WTC11 (cell line): ENCODE measurements around the gene TDRD10. TPM values are rescaled to one million over a fixed set of nuclear protein-coding genes. Genes with fewer than 3 reads are reported as not detected.

Experiments used
- ATAC-seq: fragments of 200-7000 bp; cut with Tn5 transposase; 2 replicates; pipeline ENCODE4 v1.10.0; 2021; ENCODE audit warnings: mild to moderate bottlenecking, moderate library complexity
- CTCF ChIA-PET: fragments of 300-600 bp; sonication (Branson Sonifier 250); formaldehyde crosslinking; loops from one replicate; lab custom pipeline; 2021; ENCODE audit warnings: antibody characterized with exemption; lab: Charles Lee
- POLR2A ChIA-PET: fragments of 350-600 bp; sonication (Branson Sonifier 250); formaldehyde crosslinking; loops from one replicate; lab custom pipeline; 2021; ENCODE audit warnings: antibody characterized with exemption; lab: Charles Lee
- DNase-seq: peaks from one replicate; pipeline ENCODE4 v3.0.0; 2021; ENCODE audit warnings: low spot score
- H3K27ac Mint-ChIP-seq: 2 replicates; pipeline ENCODE4 v1.8.0; 2021; ENCODE audit warnings: mixed read lengths
- H3K27me3 Mint-ChIP-seq: 2 replicates; pipeline ENCODE4 v1.8.0; 2021; ENCODE audit warnings: low read depth, mild to moderate bottlenecking, moderate library complexity, mixed read lengths
- H3K36me3 Mint-ChIP-seq: 2 replicates; pipeline ENCODE4 v1.8.0; 2021; ENCODE audit warnings: mixed read lengths
- H3K4me1 Mint-ChIP-seq: 2 replicates; pipeline ENCODE4 v1.8.0; 2022; ENCODE audit warnings: mixed read lengths
- H3K4me3 Mint-ChIP-seq: 2 replicates; pipeline ENCODE4 v1.8.0; 2021; ENCODE audit warnings: mild to moderate bottlenecking, moderate library complexity, mixed read lengths
- H3K9me3 Mint-ChIP-seq: 2 replicates; pipeline ENCODE4 v1.8.0; 2021; ENCODE audit warnings: mixed read lengths
- ATF2 ChIP-seq: sonication (generic); formaldehyde crosslinking; IDR thresholded peaks from 2 replicates; pipeline ENCODE4 v1.8.1; 2022; ENCODE audit warnings: low read depth, missing genetic modification reagents, borderline replicate concordance
- ATF3 ChIP-seq: sonication (generic); formaldehyde crosslinking; conservative IDR thresholded peaks from 2 replicates; pipeline ENCODE4 v1.8.1; 2022; ENCODE audit warnings: mild to moderate bottlenecking, missing genetic modification reagents
- CDX4 ChIP-seq: fragments of 250-450 bp; sonication (Bioruptor Pico); IDR thresholded peaks from 2 replicates; pipeline ENCODE4 v1.9.0; 2021; ENCODE audit warnings: moderate library complexity, mild to moderate bottlenecking, inconsistent platforms, borderline replicate concordance
- CREM ChIP-seq: sonication (generic); formaldehyde crosslinking; IDR thresholded peaks from 2 replicates; pipeline ENCODE4 v1.8.1; 2022; ENCODE audit warnings: mild to moderate bottlenecking, missing genetic modification reagents, moderate library complexity
- E2F4 ChIP-seq: sonication (generic); formaldehyde crosslinking; IDR thresholded peaks from 2 replicates; pipeline ENCODE4 v1.8.1; 2022; ENCODE audit warnings: low read depth, mild to moderate bottlenecking, moderate library complexity, missing genetic modification reagents, borderline replicate concordance
- ETV6 ChIP-seq: sonication (generic); formaldehyde crosslinking; IDR thresholded peaks from 2 replicates; pipeline ENCODE4 v1.8.1; 2022; ENCODE audit warnings: mild to moderate bottlenecking, missing genetic modification reagents
- FOXP1 ChIP-seq: sonication (generic); formaldehyde crosslinking; IDR thresholded peaks from 2 replicates; pipeline ENCODE4 v1.8.0; 2022; ENCODE audit warnings: missing genetic modification reagents, mild to moderate bottlenecking, moderate library complexity, borderline replicate concordance
- FOXP4 ChIP-seq: sonication (generic); formaldehyde crosslinking; IDR thresholded peaks from 2 replicates; pipeline ENCODE4 v1.8.0; 2022; ENCODE audit warnings: mild to moderate bottlenecking, missing genetic modification reagents
- HMGA2 ChIP-seq: fragments of 250-450 bp; sonication (Bioruptor Pico); IDR thresholded peaks from 2 replicates; pipeline ENCODE4 v1.4.0; 2021; ENCODE audit warnings: mild to moderate bottlenecking, moderate library complexity
- IRF2 ChIP-seq: sonication (generic); formaldehyde crosslinking; IDR thresholded peaks from 2 replicates; pipeline ENCODE4 v1.8.0; 2022; ENCODE audit warnings: low read depth, missing genetic modification reagents, borderline replicate concordance
- KAT7 ChIP-seq: sonication (generic); formaldehyde crosslinking; IDR thresholded peaks from 2 replicates; pipeline ENCODE4 v1.8.1; 2023; ENCODE audit warnings: missing genetic modification reagents, mild to moderate bottlenecking, borderline replicate concordance
- MXD4 ChIP-seq: fragments of 250-450 bp; sonication (Bioruptor Pico); IDR thresholded peaks from 2 replicates; pipeline ENCODE4 v1.8.0; 2021; ENCODE audit warnings: mild to moderate bottlenecking, moderate library complexity, borderline replicate concordance
- NR2C2 ChIP-seq: sonication (generic); formaldehyde crosslinking; IDR thresholded peaks from 2 replicates; pipeline ENCODE4 v1.8.0; 2022; ENCODE audit warnings: mild to moderate bottlenecking, missing genetic modification reagents
- PRRX2 ChIP-seq: fragments of 250-450 bp; sonication (Bioruptor Pico); IDR thresholded peaks from 2 replicates; pipeline ENCODE4 v1.8.0; 2021; ENCODE audit warnings: mild to moderate bottlenecking
- SMAD4 ChIP-seq: sonication (generic); formaldehyde crosslinking; IDR thresholded peaks from 2 replicates; pipeline ENCODE4 v1.8.0; 2022; ENCODE audit warnings: mild to moderate bottlenecking, missing genetic modification reagents
- STAT6 ChIP-seq: sonication (generic); formaldehyde crosslinking; conservative IDR thresholded peaks from 2 replicates; pipeline ENCODE4 v1.8.1; 2023; ENCODE audit warnings: mild to moderate bottlenecking, low read depth, missing genetic modification reagents, moderate library complexity
- ZNF138 ChIP-seq: sonication (generic); formaldehyde crosslinking; conservative IDR thresholded peaks from 2 replicates; pipeline ENCODE4 v1.8.1; 2022; ENCODE audit warnings: mild to moderate bottlenecking, moderate library complexity, missing genetic modification reagents
- ZNF219 ChIP-seq: sonication (generic); formaldehyde crosslinking; IDR thresholded peaks from 2 replicates; pipeline ENCODE4 v1.8.0; 2023; ENCODE audit warnings: missing genetic modification reagents, mild to moderate bottlenecking, borderline replicate concordance
- ZNF317 ChIP-seq: sonication (generic); formaldehyde crosslinking; IDR thresholded peaks from 2 replicates; pipeline ENCODE4 v1.8.1; 2023; ENCODE audit warnings: low read depth, mild to moderate bottlenecking, moderate library complexity, missing genetic modification reagents, borderline replicate concordance
- ZNF416 ChIP-seq: fragments of 250-450 bp; sonication (Bioruptor Pico); IDR thresholded peaks from 2 replicates; pipeline ENCODE4 v1.9.0; 2021; ENCODE audit warnings: mild to moderate bottlenecking, inconsistent platforms
- ZNF512 ChIP-seq: sonication (generic); formaldehyde crosslinking; IDR thresholded peaks from 2 replicates; pipeline ENCODE4 v1.8.1; 2022; ENCODE audit warnings: missing genetic modification reagents, borderline replicate concordance
- total RNA-seq: library from RNA; stranded (reverse); gene quantifications from 3 replicates; pipeline ENCODE4 v1.2.3, GENCODE V29; 2021
- TF ChIP-seq, protein P1 (sequence below): sonication (generic); formaldehyde crosslinking; IDR thresholded peaks from 2 replicates; pipeline ENCODE4 v1.8.1; 2022; ENCODE audit warnings: mild to moderate bottlenecking, missing genetic modification reagents, moderate library complexity, borderline replicate concordance
- TF ChIP-seq, protein P2 (sequence below): sonication (generic); formaldehyde crosslinking; IDR thresholded peaks from 2 replicates; pipeline ENCODE4 v1.8.1; 2022; ENCODE audit warnings: mild to moderate bottlenecking, moderate library complexity, missing genetic modification reagents

Gene TDRD10
- total RNA-seq, 1 experiment from 2014 or later, result 0.09 TPM

GRCh38 chr1:154459080-154459479 is 42.9 kb upstream of the TDRD10 start (continued):
- no peak for TF ChIP-seq FOXP4
- no peak for TF ChIP-seq KAT7 (CRISPR knock-in tag)
- no peak for TF ChIP-seq ZNF416 (CRISPR knock-in tag)
- TF ChIP-seq ZNF138, result no peak
- no peak for TF ChIP-seq CREM (CRISPR knock-in tag)
- TF ChIP-seq ZNF512 (CRISPR knock-in tag), result no peak
- TF ChIP-seq IRF2 (CRISPR knock-in tag), result no peak
- no peak for TF ChIP-seq CDX4 (CRISPR knock-in tag)

- Mint-ChIP-seq H3K9me3 (no peaks in the 10 kb centered on the region), H3K4me3 (no peak overlapping the region), H3K36me3 (no peaks in the 10 kb centered on the region), H3K4me1 (peaks cover 3% of the 10 kb centered on the region; the same call in 1 of the 2 replicates), H3K27ac (no peak overlapping the region), H3K27me3 (no peaks in the 10 kb centered on the region)
- ChIA-PET CTCF (interaction anchor here (1.2 to 1.4 kb wide), 4 partner anchors 19 to 134 kb away, joined by 3 to 7 read pairs (median 3); no protein-coding TSS in a partner anchor), POLR2A (no interaction called here)
- TF ChIP-seq ATF3 (CRISPR knock-in tag), result no peak
- TF ChIP-seq, protein P1, sequence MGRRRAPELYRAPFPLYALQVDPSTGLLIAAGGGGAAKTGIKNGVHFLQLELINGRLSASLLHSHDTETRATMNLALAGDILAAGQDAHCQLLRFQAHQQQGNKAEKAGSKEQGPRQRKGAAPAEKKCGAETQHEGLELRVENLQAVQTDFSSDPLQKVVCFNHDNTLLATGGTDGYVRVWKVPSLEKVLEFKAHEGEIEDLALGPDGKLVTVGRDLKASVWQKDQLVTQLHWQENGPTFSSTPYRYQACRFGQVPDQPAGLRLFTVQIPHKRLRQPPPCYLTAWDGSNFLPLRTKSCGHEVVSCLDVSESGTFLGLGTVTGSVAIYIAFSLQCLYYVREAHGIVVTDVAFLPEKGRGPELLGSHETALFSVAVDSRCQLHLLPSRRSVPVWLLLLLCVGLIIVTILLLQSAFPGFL (CRISPR knock-in tag), result no peak
- TF ChIP-seq FOXP1 (CRISPR knock-in tag), result no peak
- no peak for TF ChIP-seq PRRX2 (CRISPR knock-in tag)
- TF ChIP-seq HMGA2 (CRISPR knock-in tag), result no peak
- TF ChIP-seq STAT6 (CRISPR knock-in tag), result no peak
- no peak for TF ChIP-seq MXD4 (CRISPR knock-in tag)
- TF ChIP-seq E2F4 (CRISPR knock-in tag), result no peak
- TF ChIP-seq NR2C2 (CRISPR knock-in tag), result no peak
- TF ChIP-seq ETV6 (CRISPR knock-in tag), result no peak
- TF ChIP-seq ATF2 (CRISPR knock-in tag), result no peak
- TF ChIP-seq, protein P2, sequence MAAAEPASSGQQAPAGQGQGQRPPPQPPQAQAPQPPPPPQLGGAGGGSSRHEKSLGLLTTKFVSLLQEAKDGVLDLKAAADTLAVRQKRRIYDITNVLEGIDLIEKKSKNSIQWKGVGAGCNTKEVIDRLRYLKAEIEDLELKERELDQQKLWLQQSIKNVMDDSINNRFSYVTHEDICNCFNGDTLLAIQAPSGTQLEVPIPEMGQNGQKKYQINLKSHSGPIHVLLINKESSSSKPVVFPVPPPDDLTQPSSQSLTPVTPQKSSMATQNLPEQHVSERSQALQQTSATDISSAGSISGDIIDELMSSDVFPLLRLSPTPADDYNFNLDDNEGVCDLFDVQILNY (CRISPR knock-in tag), result no peak
- no peak for TF ChIP-seq SMAD4 (CRISPR knock-in tag)
- TF ChIP-seq ZNF219, result no peak
- no peak for TF ChIP-seq ZNF317 (CRISPR knock-in tag)
- no peak for ATAC-seq
- DNase-seq, result no peak
Observed at GRCh38 chr1:154460695-154461260, 41.2 kb upstream of the TDRD10 start.
